GM19438 (cell line): Measurements from ENCODE around the gene MID1.
"Not testable (repeated sequence)": the region's sequence is repeated elsewhere in the genome, so short reads cannot be mapped to it uniquely, and the experiment has no call there.

Experiments
- ATAC-seq: cut with Tn5 transposase; IDR thresholded peaks from one replicate; pipeline ENCODE4 v1.9.1; 2021; ENCODE audit warnings: low read depth; ENCODE audit not compliant: unreplicated experiment

Gene MID1

DNA sequence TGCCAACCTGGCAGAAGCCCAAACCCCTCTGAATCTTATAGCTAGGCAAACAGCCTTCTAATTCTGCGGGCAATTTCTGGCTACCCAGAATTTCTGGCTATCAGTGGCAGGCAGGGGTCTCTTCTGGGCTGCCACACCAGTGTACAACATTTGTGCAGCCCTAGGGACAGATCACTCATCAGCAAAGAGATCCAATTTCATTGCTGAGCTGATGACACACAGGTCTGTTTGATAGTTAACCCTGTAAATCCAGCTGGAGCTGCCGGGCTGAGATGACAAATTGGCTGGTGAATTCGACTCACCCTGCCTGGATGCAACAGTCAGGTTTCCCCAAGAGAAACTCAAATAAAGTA is 2.4 kb downstream of the MID1 start:
- no peak for ATAC-seq

DNA sequence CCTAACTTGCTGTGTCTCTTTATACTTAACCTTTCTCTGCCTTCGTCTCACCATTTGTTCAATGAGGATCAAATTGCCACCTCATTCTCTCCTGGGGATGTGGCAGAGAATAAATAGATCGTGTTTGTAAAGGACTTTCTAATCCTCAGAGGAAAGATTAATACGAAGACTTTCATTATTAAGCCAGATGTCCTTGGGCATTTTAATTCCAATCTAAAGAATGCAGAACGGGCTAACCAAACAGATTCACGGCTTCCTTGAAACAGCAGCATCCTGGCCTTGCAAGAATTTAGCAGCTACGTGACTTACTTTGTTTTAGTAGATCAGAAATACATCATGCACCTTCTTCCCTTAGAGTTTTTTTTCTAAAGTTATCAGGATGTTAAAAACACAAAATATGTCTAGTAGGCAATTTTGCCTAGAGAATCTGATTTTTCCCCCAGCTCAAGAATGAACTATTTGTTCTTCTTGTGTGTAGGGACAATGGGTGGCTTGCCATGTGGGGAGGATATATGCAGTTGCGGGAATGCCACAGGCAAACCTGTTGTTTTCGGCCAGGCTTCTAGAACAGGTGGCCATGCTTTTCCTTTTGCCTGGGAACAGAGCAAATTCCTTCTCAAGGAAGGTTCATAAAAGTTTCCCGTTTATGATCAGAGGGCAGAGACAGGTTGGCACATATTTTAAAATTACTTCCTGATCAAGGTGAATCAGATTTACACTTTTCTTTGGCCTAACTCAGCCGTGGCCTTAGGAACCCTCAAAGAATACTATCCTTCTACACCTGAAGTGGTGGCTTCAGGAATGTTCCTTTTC is 3.0 kb downstream of the MID1 start:
- no peak for ATAC-seq

DNA sequence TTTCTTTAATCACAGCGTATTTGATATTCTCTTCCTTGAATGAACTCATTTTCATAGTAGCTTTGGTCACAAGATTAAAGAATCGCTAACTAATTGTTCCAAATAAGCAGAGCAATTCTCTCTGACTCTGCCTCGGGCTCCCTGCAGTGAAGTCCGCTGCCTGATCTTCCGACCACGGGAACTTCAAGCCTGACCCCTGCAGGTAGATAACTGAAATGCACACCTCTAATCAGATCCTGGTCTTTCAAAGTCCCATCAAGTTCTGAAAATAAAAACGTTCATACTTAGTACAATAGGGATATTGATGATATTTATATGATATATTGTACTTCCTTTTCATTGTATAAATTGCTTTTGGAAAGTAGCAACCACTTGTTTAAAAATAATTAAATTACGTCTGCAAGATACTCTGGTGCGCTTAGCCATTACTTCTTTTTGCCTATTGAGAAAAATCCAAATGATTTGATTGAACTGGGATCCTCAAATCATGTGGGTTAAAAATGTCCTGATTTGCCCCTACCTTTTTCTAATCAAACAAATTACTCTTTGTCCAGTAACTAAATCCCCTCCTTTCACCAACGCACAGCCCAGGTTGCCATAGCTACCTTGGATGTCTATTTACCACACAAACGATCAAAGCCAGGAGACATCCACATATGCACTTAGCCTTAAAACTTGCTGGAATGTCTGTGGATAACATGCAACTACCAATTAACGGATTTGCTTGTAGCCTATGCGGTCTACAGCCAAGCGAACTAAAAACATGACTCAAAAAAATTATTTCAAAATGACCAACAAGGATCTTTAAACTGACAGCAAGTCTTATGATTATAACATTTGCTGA is 4.2 kb downstream of the MID1 start:
- ATAC-seq: peak; percentile 79

DNA sequence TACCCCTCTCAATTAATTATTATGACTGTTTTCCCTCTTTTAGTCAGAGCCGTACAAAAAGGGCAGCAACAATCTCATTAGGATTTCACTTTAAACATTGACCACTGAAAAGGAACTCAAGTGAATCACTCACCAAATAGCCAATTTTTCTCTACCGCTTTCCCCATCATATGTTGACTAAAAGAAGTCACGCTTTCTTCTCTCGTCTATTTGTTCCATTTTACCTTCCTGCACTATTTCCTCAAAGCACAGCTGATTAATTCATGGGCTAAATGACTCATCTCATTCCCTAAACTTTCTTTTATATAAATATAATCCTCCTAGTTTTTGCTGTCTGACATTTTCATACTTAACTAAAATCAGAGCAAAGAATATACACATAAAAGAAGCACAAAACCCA is 8.2 kb downstream of the MID1 start:
- ATAC-seq: no peak

DNA sequence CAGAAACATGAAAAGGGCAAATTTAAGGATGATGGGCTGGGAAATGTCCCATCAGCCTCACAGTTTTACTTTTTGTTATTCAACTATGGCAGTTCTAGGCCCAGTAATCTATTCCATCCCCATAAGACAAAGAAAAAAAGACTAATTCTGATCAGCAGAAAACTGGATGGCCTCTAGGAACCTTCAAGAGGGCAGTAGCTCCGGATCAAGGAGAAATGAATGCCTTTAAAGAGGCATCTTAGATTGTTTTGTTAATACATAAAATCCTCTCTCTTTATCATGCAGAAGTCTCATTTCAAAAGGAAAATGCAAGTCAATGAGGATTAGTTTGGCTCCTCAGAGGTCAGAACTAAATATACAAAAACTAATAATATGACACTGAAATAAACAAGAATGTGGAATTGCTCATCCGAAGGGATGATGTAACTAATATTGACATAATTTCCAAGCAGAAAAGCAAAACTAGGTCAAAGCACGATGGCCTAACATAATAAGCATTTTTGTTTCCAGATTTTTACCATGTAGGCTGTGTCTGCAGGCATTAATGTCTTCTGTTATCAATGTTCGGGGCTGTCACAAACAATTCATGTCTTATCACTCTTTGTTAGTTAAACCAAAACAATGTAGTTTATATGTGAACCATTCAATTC is 8.8 kb downstream of the MID1 start:
- ATAC-seq: no peak

DNA sequence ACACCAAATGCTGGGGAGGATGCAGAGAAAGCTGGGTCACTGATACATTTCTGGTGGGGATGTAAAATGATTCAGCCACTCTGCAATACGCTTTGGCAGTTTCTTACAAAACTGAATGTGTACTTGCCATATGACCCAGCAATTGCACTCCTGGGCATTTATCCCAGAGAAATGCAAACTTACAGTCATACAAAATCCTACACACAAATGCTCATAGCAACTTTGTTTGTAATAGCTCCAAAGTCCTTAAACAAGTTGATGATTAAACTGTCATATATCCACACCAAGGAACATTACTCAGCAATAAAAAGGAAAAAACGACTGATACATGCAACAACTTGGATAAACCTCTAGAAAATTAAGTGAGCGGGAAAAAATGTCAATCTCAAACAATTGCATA is 12.3 kb downstream of the MID1 start:
- ATAC-seq: no peak

DNA sequence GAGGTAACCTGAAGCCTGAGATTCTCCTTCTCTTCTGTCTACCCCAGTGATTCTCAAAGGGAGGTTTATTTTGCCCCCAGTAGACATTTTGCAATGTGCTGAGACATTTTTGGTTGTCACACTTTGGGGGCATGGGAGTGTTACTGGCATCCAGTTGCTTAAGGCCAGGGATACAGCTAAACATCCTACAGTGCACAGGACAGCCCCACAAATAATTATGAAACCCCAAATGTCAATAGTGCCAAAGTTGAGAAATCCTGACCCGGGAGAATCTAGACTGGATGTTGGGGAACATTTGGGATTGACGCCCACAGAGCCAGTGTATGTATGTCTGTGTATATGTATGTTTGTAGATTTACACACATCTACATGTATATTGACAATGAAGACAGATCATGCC is 13.2 kb downstream of the MID1 start:
- ATAC-seq: no peak

DNA sequence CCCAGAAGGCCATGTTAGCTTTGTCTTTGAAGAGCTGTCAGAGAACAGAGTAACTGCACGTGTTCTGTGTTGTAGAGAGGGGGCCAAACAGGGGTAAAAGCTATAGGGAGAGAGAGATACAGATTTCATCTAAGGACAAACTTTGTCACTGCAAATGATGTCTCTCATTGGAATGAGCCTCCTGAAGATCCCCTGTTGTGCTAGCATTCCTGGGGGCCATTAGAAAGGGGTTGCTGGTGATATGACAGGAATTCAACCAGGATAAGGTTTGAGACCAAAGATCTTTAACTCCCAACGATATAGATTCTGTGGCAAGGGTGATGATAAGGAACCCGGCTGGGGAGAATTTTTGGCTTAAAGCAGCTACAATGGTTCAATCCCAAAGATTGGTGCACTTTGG is 16.8 kb downstream of the MID1 start:
- no peak for ATAC-seq

DNA sequence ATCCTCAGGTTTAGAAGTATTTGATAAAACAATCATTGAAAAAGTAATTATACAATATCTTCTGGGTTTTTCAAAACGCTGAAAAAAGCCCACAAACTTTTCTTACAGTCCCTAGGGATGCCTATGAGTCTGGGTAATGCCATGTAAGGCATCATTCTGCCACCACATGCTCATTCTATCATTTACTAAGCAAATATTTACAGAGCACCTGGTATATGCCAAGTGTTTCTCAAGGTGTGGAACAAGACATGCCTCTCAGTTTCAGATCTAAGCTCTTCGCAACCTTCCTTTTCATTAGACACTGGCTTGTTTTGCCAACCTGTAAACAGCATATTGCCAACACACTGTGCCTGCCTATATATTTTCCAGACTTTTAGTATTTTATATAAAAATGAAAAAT is 17.7 kb downstream of the MID1 start:
- ATAC-seq: no peak

DNA sequence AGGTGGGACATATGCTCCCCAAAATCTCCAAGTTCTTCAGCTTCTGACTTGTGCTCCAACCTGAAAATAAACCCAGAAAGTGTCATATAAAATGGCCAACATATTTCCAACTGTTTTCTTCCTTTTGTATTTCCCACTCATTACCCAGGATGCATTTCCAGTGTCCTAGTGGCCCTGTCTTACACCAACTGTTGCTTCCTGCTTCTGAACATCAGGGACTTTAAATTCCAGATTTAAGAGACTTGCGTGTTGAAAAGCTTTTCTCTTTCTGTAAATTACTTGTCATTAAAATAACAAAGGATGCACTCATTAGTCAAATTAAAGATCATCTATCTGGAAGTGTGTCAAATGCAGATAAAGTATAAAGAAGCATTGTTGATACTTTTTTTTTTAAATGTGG is 19.9 kb downstream of the MID1 start:
- no peak for ATAC-seq

DNA sequence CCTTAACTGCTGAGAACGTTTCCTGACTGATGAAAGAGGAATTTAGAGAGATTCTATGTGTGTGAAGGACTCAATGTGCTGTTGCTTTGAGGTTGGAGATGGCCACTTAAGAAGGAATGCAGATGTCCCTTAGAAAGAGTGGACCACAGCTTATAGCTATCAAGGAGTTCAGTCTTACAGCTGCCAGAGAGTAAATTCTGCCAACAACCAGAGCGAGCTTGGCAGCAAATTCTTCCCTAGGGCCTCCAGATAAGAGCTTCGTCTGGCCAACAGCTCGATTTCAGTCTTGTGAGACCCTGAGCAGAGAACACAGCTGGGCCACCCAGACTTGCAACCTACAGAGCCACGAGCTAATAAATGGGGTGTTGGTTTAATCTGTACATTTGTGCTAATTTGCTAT is 21.8 kb downstream of the MID1 start:
- no peak for ATAC-seq

DNA sequence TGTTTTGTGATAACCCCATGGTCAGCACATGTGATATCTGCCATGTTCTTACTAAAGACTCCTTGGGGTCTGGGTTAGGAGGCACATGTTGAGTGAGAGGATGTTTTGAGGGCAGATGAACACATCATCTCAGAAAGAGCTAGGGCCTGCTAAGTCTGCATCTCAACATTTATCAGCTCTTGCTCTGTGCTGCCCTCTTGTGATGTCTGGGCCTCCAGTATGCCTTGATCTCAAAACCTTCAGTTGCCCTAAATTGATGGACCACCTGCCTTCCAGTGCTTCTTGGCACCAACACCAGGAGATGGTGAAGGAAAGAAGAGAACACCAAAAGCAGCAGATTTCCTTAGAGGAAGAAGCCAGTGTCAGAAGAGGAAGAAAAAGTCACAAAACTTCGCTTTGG is 22.5 kb downstream of the MID1 start:
- ATAC-seq: no peak

DNA sequence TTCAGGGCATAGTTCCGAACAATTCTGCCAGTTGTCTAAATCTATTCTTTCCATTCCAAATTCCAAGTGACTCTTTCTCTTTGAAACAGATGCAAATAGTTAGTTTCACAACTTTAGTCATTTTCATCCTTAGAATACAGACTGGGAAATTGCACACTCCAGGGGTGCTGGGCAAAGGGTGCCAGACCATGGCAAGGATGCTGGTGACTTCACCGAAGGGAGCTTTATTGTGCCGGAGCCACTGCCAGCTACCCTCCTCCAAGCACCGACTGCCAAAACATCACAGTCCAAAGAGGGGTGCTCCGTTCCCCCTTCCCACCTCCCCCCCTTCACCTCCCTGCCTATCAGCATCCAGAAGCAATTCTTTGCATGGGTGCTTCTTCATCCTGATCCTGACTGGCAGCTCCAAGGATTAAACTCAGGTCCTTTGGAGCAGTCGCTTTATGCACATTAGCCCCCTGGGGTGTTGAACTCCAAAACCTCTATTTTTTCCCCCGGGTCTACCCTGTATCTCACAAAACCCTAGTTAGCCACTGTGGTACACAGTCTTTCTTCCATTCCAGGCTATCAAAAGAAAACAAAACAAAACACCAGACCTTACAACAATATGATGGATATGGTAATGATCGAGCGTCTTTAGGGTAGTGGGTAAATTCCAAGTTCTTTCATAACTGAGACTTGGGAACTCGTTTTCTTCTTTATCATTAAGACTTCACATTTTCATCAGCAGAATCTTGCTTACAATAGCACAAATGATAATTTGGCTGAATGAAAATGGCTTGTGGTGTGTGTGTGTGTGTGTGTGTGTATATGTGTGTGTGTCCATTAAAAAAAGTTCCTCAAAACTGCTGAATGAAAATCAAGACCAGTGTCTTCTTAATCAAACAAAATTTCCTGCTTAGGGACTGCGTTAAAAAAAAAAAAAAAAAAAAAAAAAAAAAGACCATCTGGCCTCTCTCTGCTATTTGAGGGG is 28.7 kb downstream of the MID1 start:
- no peak for ATAC-seq

DNA sequence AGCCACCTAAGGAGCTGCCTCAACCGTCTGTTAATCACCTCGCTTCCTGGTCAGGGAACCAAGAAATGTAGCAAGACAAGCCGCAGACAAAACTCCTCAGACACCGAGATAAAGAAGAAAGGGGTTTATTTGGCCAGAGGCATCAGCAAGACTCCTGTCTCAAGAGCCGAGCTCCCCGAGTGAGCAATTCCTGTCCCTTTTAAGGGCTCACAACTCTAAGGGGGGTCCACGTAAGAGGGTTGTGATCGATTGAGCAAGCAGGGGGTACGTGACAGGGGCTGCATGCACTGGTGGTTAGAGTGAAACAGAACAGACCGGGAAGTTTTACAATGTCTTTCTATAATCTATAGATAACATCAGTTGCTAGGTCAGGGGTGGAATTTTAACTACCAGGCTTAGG is 30.6 kb downstream of the MID1 start:
- not testable (repeated sequence) for ATAC-seq

DNA sequence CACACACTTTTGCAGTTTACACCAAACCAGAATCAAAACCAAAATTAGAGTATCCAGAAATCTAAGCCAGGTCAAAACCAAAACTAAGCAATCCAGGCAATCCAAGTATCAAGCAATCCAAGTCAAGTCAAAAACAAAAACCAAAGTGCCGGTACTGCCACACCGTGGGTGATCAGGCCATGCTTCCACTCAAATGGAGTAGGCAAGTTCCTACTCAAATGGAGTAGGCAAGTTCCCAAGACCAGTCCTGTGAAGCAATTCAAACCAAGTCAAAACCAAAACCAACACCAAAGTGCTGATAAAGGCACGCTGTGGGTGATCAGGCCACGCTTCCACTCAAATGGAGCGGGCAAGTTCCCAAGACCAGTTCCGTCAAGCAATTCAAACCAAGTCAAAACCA is 31.3 kb downstream of the MID1 start:
- no peak for ATAC-seq

DNA sequence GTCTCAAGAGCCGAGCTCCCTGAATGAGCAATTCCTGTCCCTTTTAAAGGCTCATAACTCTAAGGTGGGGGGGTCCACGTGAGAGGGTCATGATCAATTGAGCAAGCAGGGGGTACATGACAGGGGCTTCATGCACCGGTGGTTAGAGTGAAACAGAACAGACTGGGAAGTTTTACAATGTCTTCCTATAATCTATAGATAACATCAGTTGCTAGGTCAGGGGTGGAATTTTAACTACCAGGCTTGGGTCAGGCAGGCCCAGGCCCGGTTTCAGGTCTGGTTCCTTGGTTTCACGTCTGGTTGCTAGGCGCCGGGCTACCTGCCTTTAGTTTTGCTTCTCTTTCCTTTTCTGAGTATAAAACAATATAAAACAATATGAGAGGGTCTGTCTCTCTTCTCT is 35.5 kb downstream of the MID1 start:
- not testable (repeated sequence) for ATAC-seq

DNA sequence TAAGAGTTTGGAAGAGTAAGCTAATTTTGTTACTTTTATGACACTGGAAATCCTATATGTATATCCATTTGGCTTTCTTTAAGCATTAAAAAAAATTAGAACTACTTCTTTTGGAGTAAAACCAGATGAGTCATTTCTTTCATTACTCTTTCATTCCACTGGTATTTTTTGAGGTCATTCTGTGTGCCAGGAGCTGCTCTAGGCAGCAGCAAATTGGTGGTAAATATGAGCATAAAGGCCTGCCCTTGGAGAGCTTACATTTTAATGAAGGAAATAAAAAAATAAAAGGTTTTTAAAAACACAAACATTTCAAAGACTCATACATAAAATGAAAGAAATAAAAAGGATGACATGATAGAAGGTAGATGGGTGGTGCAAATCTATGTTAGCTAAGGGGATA is 37.4 kb downstream of the MID1 start:
- no peak for ATAC-seq

DNA sequence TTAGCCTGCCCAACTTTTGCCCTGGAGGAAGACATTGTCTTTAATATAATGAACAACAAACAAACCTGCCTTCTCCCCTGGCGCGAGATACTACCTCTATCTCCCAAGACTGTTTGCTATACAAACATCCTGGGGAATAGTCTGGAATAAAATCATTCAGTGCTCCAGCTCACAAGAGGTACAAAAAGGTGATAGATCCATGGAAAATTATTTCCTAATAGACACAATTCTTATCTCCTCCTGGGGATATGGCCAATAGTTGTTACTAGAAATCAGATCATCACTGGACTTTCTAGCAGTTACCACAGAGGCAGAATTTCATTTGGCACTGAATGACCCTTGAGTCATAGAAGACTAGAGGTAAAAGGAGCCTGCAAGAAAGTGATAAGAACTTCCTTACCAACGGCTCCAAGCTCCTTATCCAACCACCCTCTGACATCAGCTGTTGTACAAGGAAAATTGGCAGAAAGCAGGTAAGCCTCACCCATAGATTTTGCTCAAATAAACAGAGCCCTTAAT is 38.1 kb downstream of the MID1 start:
- no peak for ATAC-seq

DNA sequence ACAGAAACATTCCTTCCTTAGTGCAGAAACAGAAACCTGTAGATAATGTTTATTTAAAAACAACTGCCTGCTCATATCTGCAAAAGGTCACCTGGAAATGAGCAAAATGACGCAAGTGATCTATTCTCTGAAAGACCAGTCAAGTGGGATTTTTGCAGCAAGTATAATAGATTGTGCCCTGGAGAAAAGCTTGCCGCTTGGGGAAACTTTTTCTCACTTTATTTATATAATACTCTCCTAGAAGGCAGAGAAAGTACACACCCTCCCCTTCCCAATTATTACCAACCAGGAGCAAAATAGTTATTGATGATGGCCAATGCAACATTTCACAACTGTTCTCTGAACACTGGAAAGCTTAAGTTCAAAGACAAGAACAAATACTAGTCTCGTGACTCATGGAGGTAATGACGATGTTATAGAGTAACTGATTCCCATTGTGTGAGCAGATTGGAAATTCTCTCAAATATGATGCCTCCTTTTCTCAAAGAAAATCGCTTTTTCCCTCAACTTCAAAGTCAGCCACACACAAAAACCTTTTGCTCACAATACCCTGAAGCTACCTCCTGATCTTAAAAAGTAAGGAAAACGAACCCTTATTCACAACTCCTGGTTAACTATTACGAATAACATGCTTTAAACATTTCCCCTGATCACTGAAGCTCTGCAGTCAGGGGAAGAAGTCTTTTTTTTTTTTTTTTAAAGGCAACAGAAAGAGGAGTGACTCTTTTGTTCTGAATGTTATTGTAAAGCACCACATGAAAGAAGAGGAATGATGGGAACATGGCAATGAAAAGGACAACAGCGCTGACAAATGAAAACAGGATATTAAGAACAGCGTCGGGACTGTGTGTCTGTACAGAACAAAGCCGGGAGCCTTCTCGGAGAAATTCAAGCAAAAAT is 41.0 kb downstream of the MID1 start:
- ATAC-seq: no peak
